ENCODE results near the gene OR10R2.

DNA sequence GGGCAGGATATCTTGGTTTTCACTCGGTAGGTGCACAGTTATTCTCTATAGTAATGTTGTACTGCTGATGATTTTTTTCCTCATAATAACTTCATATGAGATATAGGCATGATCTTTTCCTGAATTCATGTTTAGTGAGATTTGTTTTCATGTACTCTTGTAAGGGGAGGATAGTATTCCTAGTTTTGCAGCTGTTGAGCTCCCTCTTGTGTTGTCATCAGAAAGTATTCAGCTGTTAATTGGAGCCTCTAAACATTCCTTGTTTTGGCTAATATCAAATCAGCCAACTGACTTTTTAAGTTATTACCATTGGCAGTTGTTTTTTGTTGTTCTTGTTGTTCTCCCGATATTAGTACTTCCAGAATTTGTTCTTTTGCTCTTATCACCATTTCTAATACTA, 24.4 kb downstream of the OR10R2 start:
- TF ChIP-seq, protein P1, sequence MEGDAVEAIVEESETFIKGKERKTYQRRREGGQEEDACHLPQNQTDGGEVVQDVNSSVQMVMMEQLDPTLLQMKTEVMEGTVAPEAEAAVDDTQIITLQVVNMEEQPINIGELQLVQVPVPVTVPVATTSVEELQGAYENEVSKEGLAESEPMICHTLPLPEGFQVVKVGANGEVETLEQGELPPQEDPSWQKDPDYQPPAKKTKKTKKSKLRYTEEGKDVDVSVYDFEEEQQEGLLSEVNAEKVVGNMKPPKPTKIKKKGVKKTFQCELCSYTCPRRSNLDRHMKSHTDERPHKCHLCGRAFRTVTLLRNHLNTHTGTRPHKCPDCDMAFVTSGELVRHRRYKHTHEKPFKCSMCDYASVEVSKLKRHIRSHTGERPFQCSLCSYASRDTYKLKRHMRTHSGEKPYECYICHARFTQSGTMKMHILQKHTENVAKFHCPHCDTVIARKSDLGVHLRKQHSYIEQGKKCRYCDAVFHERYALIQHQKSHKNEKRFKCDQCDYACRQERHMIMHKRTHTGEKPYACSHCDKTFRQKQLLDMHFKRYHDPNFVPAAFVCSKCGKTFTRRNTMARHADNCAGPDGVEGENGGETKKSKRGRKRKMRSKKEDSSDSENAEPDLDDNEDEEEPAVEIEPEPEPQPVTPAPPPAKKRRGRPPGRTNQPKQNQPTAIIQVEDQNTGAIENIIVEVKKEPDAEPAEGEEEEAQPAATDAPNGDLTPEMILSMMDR (IDR thresholded peaks at IDR 0.05): no peak
- no peak for TF ChIP-seq POLR2A (IDR thresholded peaks at IDR 0.05)

All from uterus (tissue), 2 donors.